ENCODE results near the gene EXOC4.
A peak's percentile ranks its signal among the peaks of the same experiment; 100 is the strongest.

EXOC4 gene

DNA sequence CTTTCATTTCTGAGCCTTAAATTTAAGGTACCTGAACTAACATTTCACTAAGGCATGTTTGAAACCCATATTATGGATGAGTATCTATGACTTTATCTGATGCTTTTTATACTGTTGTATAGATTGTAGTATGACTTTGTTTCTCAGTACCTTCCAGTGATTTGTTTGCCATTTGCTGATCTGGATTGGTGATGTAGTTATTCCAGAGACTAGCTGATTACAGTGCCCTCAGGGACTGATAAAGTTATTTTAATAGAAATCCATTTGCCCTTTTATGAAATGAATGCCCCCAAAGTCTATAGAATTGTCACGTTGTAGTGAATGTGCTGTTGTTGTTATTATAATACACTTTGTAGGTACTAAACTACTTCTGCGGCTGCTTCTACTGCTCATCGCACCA lies 488.8 kb downstream of the EXOC4 start:
- H3K9me3 Mint-ChIP-seq: no peaks in the 10 kb centered on the region
- H3K36me3 Mint-ChIP-seq (ENCODE audit: low read depth): no peaks in the 10 kb centered on the region
- H3K4me1 Mint-ChIP-seq: peaks cover 10% of the 10 kb centered on the region
- TF ChIP-seq, protein P1, sequence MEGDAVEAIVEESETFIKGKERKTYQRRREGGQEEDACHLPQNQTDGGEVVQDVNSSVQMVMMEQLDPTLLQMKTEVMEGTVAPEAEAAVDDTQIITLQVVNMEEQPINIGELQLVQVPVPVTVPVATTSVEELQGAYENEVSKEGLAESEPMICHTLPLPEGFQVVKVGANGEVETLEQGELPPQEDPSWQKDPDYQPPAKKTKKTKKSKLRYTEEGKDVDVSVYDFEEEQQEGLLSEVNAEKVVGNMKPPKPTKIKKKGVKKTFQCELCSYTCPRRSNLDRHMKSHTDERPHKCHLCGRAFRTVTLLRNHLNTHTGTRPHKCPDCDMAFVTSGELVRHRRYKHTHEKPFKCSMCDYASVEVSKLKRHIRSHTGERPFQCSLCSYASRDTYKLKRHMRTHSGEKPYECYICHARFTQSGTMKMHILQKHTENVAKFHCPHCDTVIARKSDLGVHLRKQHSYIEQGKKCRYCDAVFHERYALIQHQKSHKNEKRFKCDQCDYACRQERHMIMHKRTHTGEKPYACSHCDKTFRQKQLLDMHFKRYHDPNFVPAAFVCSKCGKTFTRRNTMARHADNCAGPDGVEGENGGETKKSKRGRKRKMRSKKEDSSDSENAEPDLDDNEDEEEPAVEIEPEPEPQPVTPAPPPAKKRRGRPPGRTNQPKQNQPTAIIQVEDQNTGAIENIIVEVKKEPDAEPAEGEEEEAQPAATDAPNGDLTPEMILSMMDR (IDR thresholded peaks at IDR 0.05; ENCODE audit: unreplicated experiment in 3 of 3): no peak
- no peaks in the 10 kb centered on the region for H3K27me3 Mint-ChIP-seq (ENCODE audit: low read depth)
- no peak overlapping the region for H3K4me3 Mint-ChIP-seq
- H3K27ac Mint-ChIP-seq: no peak overlapping the region

DNA sequence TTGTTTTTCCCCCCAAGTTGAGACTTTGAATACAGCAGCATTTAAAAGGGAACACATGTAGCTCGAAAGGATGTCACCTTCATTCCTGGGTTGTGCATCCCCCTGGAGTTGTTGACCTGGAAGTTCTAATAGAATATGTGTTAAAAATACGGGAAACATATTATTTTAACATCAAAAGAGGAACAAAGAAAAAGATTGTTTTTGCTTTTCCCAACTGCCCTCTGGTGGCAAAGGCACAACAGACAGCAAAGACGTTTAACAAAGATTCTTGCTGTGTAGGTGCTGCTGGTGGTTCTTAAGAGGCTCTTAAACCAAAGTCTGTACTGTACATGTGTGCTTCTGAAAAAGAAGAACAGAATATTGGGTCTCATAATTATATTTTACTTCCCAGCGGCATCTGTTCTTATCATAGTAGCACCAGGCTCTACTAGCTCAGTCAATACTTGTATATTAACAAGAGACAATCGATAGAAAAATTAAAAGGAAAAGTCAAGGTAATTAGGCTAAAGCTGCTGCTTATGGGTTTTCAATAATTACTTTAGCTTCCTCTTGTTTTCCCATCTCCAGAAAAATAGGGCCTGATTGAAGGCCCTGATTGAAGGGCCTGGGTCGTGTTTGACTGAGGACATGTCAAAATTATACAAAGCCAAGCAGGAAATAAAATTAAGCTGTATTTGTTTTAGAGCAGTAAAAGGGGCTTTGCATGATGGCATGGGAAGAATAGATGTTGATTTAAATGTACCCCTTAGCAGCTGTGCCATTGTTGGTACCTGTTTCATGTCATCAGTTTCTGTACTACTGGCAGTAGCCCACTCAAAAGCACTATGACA lies 490.0 kb downstream of the EXOC4 start:
- peaks cover 10% of the 10 kb centered on the region for H3K4me1 Mint-ChIP-seq

DNA sequence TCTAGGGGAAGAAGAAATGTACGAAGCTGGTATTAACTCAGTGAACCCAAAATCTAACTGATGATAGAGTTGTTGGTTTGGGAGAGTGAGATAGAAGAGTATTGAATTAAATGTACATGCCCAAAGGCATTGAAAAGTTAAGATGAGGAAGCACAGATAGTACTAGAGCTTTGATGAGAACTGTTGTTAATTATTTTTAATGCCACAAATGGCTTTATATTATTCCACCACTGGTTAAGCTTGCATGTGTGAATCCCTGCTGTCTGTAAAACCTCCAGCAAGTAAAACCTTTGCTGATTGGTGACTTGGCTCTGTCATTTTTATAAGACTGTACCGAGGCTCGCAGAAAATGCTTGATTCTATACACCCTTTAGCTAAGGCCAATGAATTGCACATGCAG lies 491.6 kb downstream of the EXOC4 start:
- Mint-ChIP-seq H3K27me3 (ENCODE audit: low read depth) (no peaks in the 10 kb centered on the region), H3K4me1 (peaks cover 10% of the 10 kb centered on the region), H3K36me3 (ENCODE audit: low read depth) (no peaks in the 10 kb centered on the region), H3K27ac (no peak overlapping the region), H3K4me3 (no peak overlapping the region), H3K9me3 (no peaks in the 10 kb centered on the region)
- TF ChIP-seq, protein P1 (IDR thresholded peaks at IDR 0.05; ENCODE audit: unreplicated experiment in 3 of 3): no peak

More for the DNA sequence above, 490.0 kb downstream of the EXOC4 start:
- Mint-ChIP-seq H3K9me3 (no peaks in the 10 kb centered on the region), H3K27me3 (ENCODE audit: low read depth) (no peaks in the 10 kb centered on the region), H3K27ac (peak overlapping the region in 2 of 3 experiments; percentile 8 to 9), H3K36me3 (ENCODE audit: low read depth) (no peaks in the 10 kb centered on the region), H3K4me3 (no peak overlapping the region)
- TF ChIP-seq, protein P1 (IDR thresholded peaks at IDR 0.05; ENCODE audit: unreplicated experiment in 3 of 3): peak; percentile 38 to 55 (median 49)

DNA sequence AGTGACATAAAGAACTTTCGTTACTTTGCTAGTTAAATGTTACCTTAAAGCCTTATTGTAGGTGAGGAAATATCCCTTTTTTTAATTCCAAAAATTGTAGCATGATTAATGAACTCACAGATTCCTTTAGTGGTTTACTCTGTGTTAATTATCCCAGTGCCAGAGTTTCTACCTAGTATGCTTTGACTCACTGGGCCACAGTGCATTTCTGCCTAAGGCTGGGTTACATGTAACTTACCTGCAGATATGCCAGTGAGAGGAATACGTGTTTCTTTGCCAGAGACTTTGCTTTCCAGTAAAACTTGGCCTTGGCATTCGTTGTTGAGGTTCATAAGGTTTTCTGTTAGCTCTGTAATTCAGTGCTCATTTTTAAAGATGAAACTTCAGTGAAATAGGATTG lies 493.4 kb downstream of the EXOC4 start:
- Mint-ChIP-seq H3K36me3 (ENCODE audit: low read depth) (no peaks in the 10 kb centered on the region), H3K27me3 (ENCODE audit: low read depth) (no peaks in the 10 kb centered on the region), H3K9me3 (no peaks in the 10 kb centered on the region), H3K27ac (no peak overlapping the region), H3K4me3 (no peak overlapping the region), H3K4me1 (peaks cover 10% of the 10 kb centered on the region)
- TF ChIP-seq, protein P1 (IDR thresholded peaks at IDR 0.05; ENCODE audit: unreplicated experiment in 3 of 3): no peak

DNA sequence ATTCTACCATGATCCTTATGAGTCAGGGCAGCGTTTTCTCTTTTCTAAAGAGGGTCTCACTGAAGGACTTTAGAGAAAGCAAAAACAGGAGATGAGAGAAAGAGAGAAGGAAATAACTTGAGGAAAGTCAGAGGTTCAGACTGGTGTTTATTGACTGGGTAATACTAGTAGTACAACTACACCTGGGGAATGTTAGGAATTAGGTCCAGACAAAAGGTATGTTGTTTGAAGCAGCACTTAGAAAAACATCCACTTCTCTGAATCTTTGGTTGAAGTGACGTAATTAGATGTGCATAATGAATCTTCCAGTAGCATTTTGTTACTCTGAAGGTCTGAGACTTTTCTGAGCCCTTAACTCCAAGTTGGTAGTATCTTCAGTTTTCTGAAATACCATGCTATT lies 494.0 kb downstream of the EXOC4 start:
- H3K4me1 Mint-ChIP-seq: peaks cover 10% of the 10 kb centered on the region
- H3K27ac Mint-ChIP-seq: no peak overlapping the region
- no peak overlapping the region for H3K4me3 Mint-ChIP-seq
- H3K36me3 Mint-ChIP-seq (ENCODE audit: low read depth): no peaks in the 10 kb centered on the region
- H3K27me3 Mint-ChIP-seq (ENCODE audit: low read depth): no peaks in the 10 kb centered on the region
- TF ChIP-seq, protein P1 (IDR thresholded peaks at IDR 0.05; ENCODE audit: unreplicated experiment in 3 of 3): no peak
- no peaks in the 10 kb centered on the region for H3K9me3 Mint-ChIP-seq

Data from nephron (organoid).